Measurements from ENCODE around the gene LCN6. TPM values are rescaled to one million over a fixed set of nuclear protein-coding genes. Genes with fewer than 3 reads are reported as not detected.
A peak's percentile ranks its signal among the peaks of the same experiment; 100 is the strongest.
"Not testable (repeated sequence)": the region's sequence is repeated elsewhere in the genome, so short reads cannot be mapped to it uniquely, and the experiment has no call there.

Gene LCN6, protein sequence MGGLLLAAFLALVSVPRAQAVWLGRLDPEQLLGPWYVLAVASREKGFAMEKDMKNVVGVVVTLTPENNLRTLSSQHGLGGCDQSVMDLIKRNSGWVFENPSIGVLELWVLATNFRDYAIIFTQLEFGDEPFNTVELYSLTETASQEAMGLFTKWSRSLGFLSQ
- total RNA-seq: 10 to 100 TPM; 16.2 to 31.4 (median 22.7) TPM

DNA sequence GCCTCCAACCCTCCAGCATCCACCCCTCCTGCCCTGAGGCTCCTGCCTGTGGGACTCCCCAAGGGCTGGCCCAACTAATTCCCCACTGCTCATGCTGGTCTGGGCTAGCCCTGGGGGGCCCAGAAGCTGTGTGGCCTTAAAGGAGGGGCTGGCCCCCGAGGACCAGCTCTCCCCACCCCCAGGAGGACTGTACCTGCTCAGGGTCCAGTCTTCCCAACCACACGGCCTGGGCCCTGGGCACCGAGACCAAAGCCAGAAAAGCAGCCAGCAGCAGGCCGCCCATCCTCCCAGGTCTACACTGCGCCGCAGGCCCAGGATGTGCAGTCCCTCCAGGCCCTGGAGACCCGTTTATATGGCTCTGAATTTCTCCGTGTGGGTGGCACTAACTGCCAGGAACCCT is at the start of gene LCN6:
TSS of gene LCN6 (minus strand) at position 325 of the 400 bp plus-strand sequence. CDS start at position 283, 42 bp downstream.
- Histone ChIP-seq H3K4me3 (no peak within 1 kb of the TSS), H3K27ac (peak within 1 kb of the TSS in 3 of 4 donors; percentile 8 to 47 (median 38)), H3K9me3 (peaks cover 0 to 9% (median 0%) of the 10 kb centered on the region in 3 donors)

DNA sequence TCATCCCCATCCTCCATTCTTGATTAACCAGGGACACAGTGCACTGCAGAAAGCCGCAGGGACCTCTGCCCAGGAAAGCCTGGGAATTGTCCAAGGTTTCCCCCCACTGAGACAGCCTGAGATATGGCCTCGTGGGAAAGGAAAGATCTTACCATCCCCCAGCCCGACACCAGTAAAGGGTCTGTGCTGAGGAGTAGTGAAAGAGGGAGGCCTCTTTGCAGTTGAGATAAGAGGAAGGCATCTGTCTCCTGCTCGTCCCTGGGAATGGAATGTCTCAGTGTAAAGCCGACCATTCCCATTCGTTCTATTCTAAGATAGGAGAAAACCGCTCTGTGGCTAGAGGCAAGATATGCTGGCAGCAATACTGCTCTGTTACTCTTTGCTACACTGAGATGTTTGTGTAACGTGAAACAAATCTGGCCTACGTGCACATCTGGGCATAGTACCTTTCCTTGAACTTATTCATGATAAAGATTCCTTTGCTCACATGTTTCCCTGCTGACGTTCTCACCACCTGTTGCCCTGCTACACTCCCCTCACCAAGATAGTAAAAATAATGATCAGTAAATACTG is 48.5 kb upstream of the LCN6 start:
- H3K4me3 ChIP-seq, ATAC-seq, H3K27ac ChIP-seq, H3K9me3 ChIP-seq: not testable (repeated sequence)
- peaks cover 0 to 18% of the 10 kb centered on the region in 2 donors for H3K36me3 ChIP-seq
- WGBS, 2 donors (ENCODE audit: low coverage in 1 of 2): 13 to 16% methylated on average over 10 of the region's 10 CpGs
- H3K4me1 ChIP-seq: peaks cover 0 to 50% (median 22%) of the 10 kb centered on the region in 3 donors
- peaks cover 60% of the 10 kb centered on the region for H3K27me3 ChIP-seq

More for the DNA sequence above, at the start of gene LCN6:
- TF ChIP-seq EP300 (IDR thresholded peaks at IDR 0.05): no peak
- TF ChIP-seq, protein P1, sequence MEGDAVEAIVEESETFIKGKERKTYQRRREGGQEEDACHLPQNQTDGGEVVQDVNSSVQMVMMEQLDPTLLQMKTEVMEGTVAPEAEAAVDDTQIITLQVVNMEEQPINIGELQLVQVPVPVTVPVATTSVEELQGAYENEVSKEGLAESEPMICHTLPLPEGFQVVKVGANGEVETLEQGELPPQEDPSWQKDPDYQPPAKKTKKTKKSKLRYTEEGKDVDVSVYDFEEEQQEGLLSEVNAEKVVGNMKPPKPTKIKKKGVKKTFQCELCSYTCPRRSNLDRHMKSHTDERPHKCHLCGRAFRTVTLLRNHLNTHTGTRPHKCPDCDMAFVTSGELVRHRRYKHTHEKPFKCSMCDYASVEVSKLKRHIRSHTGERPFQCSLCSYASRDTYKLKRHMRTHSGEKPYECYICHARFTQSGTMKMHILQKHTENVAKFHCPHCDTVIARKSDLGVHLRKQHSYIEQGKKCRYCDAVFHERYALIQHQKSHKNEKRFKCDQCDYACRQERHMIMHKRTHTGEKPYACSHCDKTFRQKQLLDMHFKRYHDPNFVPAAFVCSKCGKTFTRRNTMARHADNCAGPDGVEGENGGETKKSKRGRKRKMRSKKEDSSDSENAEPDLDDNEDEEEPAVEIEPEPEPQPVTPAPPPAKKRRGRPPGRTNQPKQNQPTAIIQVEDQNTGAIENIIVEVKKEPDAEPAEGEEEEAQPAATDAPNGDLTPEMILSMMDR (IDR thresholded peaks at IDR 0.05): no peak
- TF ChIP-seq POLR2AphosphoS5 (IDR thresholded peaks at IDR 0.05): no peak
- TF ChIP-seq POLR2A (IDR thresholded peaks at IDR 0.05): no peak
- H3K36me3 ChIP-seq: no peaks in the 10 kb centered on the region
- ATAC-seq: no peak
- WGBS, 2 donors (ENCODE audit: low coverage in 1 of 2): 67% methylated on average over 3 of the region's 8 CpGs; no CpG with 5 or more reads in 1 of the 2 donors
- no peaks in the 10 kb centered on the region for H3K4me1 ChIP-seq
- peaks cover 32% of the 10 kb centered on the region for H3K27me3 ChIP-seq

DNA sequence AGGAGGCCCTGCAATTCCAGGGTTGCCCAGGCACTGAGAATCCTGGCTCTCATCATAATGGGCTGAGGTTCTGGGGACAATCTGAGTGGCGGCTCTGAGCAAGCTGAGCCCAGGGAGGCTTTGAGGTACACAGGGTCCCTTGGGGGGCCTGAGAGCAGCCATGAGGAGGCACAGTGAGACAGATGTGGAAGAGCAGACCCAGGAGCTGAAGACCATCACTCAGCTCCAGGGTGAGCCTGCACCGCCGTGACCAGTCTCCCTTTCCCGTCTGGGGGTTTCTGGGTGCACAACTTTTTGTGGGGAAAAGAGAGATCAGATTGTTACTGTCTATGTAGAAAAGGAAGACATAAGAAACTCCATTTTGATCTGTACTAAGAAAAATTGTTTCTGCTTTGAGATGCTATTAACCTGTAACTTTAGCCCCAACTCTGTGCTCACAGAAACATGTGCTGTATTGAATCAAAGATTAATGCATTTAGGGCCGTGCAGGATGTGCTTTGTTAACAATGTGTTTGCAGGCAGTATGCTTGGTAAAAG is 48.0 kb upstream of the LCN6 start, which contains the start of gene CCDC183:
TSS of gene CCDC183 (plus strand) at position 101 of the 537 bp plus-strand sequence. CDS start at position 161, 60 bp downstream.
- H3K4me1 ChIP-seq: peaks cover 0 to 53% (median 25%) of the 10 kb centered on the region in 3 donors
- peaks cover 0 to 18% of the 10 kb centered on the region in 2 donors for H3K36me3 ChIP-seq
- H3K27me3 ChIP-seq: peaks cover 54% of the 10 kb centered on the region
- H3K27ac ChIP-seq: no peak within 1 kb of the TSS
- ATAC-seq: no peak
- H3K9me3 ChIP-seq: no peaks in the 10 kb centered on the region
- TF ChIP-seq POLR2A (IDR thresholded peaks at IDR 0.05): no peak
- TF ChIP-seq, protein P1 (IDR thresholded peaks at IDR 0.05): no peak
- TF ChIP-seq POLR2AphosphoS5 (IDR thresholded peaks at IDR 0.05): no peak
- no peak for TF ChIP-seq EP300 (IDR thresholded peaks at IDR 0.05)
- H3K4me3 ChIP-seq: no peak within 1 kb of the TSS
- WGBS, 2 donors (ENCODE audit: low coverage in 1 of 2): 4 to 13% methylated on average over 3 of the region's 5 CpGs

DNA sequence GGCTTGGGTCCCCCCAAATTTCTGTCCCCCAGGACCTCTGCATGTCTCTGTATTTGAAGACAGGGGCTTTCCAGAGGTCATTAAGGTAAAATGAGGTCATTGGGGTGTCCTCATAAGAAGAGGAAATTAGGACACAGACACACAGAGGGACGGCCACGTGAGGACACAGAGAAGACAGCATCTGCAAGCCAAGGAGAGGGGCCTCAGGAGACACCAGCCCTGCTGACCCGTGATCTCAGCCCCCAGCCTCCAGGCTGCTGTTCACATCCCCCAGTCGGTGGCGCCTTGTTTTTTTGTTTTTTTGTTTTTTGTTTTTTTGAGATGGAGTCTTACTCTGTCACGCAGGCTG is 46.6 kb upstream of the LCN6 start:
- Histone ChIP-seq H3K9me3 (no peaks in the 10 kb centered on the region), H3K36me3 (peaks cover 0 to 18% of the 10 kb centered on the region in 2 donors), H3K4me1 (peaks cover 0 to 49% (median 18%) of the 10 kb centered on the region in 3 donors), H3K27me3 (peaks cover 41% of the 10 kb centered on the region), H3K4me3 (no peak overlapping the region), H3K27ac (no peak overlapping the region)
- ATAC-seq: no peak
- TF ChIP-seq, protein P1 (IDR thresholded peaks at IDR 0.05): no peak
- TF ChIP-seq POLR2AphosphoS5 (IDR thresholded peaks at IDR 0.05): no peak
- TF ChIP-seq POLR2A (IDR thresholded peaks at IDR 0.05): no peak
- TF ChIP-seq EP300 (IDR thresholded peaks at IDR 0.05): no peak
- WGBS, 2 donors (ENCODE audit: low coverage in 1 of 2): 74 to 80% methylated on average over 5 to 6 of the region's 6 CpGs

DNA sequence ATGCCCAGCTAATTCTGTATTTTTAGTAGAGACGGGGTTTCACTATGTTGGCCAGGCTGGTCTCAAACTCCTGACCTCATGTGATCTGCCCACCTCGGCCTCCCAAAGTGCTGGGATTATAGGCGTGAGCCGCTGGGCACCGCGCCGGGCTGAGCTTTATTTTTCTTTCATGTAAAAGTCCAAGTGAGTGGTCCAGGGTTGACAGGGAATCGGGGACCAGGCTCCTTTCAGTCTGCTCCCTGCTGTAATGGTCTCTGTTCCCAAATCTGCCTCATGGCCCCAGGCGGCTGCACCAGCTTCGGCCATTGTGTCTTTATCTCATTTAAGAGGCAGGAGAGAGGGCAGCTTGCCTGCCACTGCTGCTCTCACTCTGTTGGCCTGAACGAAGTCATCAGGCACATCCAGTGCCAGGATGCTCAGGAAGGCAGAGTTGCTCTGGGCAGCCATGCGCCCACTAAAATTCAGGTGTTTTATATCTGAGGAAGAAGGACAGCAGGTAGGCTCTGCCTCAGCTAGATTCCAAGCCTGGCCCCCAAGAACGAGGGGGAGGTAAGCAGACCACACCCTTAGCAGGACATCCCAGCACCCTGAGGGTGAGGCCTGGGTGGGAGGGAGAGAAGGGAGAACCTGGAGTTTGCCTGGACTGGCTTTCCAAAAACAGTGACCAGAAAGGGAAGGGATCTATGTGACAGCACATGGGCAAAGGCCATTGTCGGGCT is 46.1 kb upstream of the LCN6 start:
- Histone ChIP-seq H3K4me3 (no peak overlapping the region), H3K4me1 (peaks cover 0 to 46% (median 13%) of the 10 kb centered on the region in 3 donors), H3K36me3 (peaks cover 0 to 18% of the 10 kb centered on the region in 2 donors), H3K27me3 (peaks cover 36% of the 10 kb centered on the region), H3K9me3 (no peaks in the 10 kb centered on the region), H3K27ac (no peak overlapping the region)
- TF ChIP-seq, protein P1 (IDR thresholded peaks at IDR 0.05): no peak
- WGBS, 2 donors (ENCODE audit: low coverage in 1 of 2): 60 to 90% methylated on average over 1 to 4 of the region's 14 CpGs
- no peak for ATAC-seq
